Caco-2 (cell line): ENCODE results near the gene SHISA3. TPM values are rescaled to one million over a fixed set of nuclear protein-coding genes. Genes with fewer than 3 reads are reported as not detected.
A peak's percentile ranks its signal among the peaks of the same experiment; 100 is the strongest.

Experiments used
- BruUV-seq: library from RNA; stranded (reverse); fragments of 400-500 nt; replicated peaks from 2 replicates; lab custom pipeline; 2021; lab: Mats Ljungman, UMichigan
- CTCF ChIA-PET: fragments of 300-600 bp; sonication (Branson Sonifier 250); formaldehyde crosslinking; loops from one replicate; lab custom pipeline; 2022; ENCODE audit warnings: antibody characterized with exemption; lab: Charles Lee
- POLR2A ChIA-PET: fragments of 300-600 bp; sonication (Branson Sonifier 250); formaldehyde crosslinking; loops from one replicate; lab custom pipeline; 2022; ENCODE audit warnings: antibody characterized with exemption; lab: Charles Lee
- DNase-seq, 2 experiments: peaks; one replicate each; pipeline versions ENCODE4 v3.0.0 to v3.0.0-alpha.2; 2020 to 2022
- H3K27me3 ChIP-seq: replicated peaks from 2 replicates; pipeline ENCODE4 v1.6.0; 2011; ENCODE audit warnings: low read length; ENCODE audit not compliant: control insufficient read depth, insufficient read depth
- H3K36me3 ChIP-seq: 2 replicates; pipeline ENCODE4 v1.5.1; 2011; ENCODE audit warnings: low read length; ENCODE audit not compliant: control insufficient read depth, insufficient read depth
- H3K4me1 ChIP-seq: fragments of 250-450 bp; sonication (Bioruptor Pico); 2 replicates; pipeline ENCODE4 v1.5.1; 2020; ENCODE audit warnings: mild to moderate bottlenecking
- H3K4me3 ChIP-seq: 2 replicates; pipeline ENCODE4 v1.5.1; 2011; ENCODE audit warnings: low read depth, mild to moderate bottlenecking, control low read depth, low read length
- H3K9me3 ChIP-seq: fragments of 250-450 bp; sonication (Bioruptor Pico); 2 replicates; pipeline ENCODE4 v1.5.1; 2020; ENCODE audit warnings: mild to moderate bottlenecking, moderate library complexity
- H3K27ac Mint-ChIP-seq: one replicate; pipeline ENCODE4 v1.8.0; 2022; ENCODE audit warnings: mixed read lengths; ENCODE audit not compliant: unreplicated experiment
- H3K27me3 Mint-ChIP-seq: one replicate; pipeline ENCODE4 v1.8.0; 2022; ENCODE audit warnings: mixed read lengths; ENCODE audit not compliant: insufficient read depth, unreplicated experiment
- H3K36me3 Mint-ChIP-seq: one replicate; pipeline ENCODE4 v1.8.0; 2022; ENCODE audit warnings: mild to moderate bottlenecking, mixed read lengths; ENCODE audit not compliant: insufficient read depth, unreplicated experiment
- H3K4me1 Mint-ChIP-seq: one replicate; pipeline ENCODE4 v1.8.0; 2022; ENCODE audit warnings: low read depth, mixed read lengths; ENCODE audit not compliant: unreplicated experiment
- H3K4me3 Mint-ChIP-seq: one replicate; pipeline ENCODE4 v1.8.0; 2022; ENCODE audit warnings: mild to moderate bottlenecking, moderate library complexity, mixed read lengths; ENCODE audit not compliant: unreplicated experiment
- H3K9me3 Mint-ChIP-seq: one replicate; pipeline ENCODE4 v1.8.0; 2022; ENCODE audit warnings: mixed read lengths; ENCODE audit not compliant: unreplicated experiment
- intact Hi-C: fragments of 100-400 bp; cut with micrococcal nuclease; formaldehyde crosslinking; loops from one replicate; pipeline ENCODE4 v1.10.0; 2022; ENCODE audit not compliant: unreplicated experiment
- total RNA-seq: library from RNA; stranded (reverse); gene quantifications from 2 replicates; pipeline ENCODE4 v1.2.3, GENCODE V29; 2022
- TF ChIP-seq, protein P1 (sequence below), 2 experiments: fragments of 200-600 bp in 1 of 2; IDR thresholded peaks; 1 replicate in 1 of 2; 2 replicates in 1 of 2; pipeline versions ENCODE4 v1.5.1 to v1.8.0; 2011 to 2022; ENCODE audit warnings: antibody characterized with exemption in 1 of 2, control low read depth in 1 of 2, inconsistent platforms in 1 of 2, low read depth in 1 of 2, low read length in 1 of 2, mild to moderate bottlenecking in 1 of 2, moderate library complexity in 1 of 2; ENCODE audit not compliant: insufficient read depth in 1 of 2, severe bottlenecking in 1 of 2, unreplicated experiment in 1 of 2

Gene SHISA3
- total RNA-seq, 1 experiment from 2014 or later, result not detected

DNA sequence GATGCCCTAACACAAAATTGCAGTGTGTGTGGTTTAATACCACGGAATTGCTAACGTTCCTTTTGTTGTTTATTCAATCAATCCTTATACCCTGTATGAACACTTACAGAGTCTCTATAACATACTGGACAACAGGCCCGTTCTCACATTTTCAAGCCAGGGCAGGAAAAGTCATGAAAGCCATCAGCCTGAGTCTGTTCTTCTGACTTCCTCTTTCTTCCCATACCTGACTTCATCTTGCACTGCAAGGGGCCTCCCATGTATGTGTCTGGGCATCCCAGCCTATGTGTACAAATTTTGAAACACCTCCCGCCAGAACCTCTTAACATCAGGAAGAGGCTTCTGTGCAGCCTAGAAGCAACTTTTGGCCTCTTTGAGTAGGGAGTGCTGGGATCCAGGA lies 4.9 kb upstream of the SHISA3 start:
- TF ChIP-seq, protein P1, sequence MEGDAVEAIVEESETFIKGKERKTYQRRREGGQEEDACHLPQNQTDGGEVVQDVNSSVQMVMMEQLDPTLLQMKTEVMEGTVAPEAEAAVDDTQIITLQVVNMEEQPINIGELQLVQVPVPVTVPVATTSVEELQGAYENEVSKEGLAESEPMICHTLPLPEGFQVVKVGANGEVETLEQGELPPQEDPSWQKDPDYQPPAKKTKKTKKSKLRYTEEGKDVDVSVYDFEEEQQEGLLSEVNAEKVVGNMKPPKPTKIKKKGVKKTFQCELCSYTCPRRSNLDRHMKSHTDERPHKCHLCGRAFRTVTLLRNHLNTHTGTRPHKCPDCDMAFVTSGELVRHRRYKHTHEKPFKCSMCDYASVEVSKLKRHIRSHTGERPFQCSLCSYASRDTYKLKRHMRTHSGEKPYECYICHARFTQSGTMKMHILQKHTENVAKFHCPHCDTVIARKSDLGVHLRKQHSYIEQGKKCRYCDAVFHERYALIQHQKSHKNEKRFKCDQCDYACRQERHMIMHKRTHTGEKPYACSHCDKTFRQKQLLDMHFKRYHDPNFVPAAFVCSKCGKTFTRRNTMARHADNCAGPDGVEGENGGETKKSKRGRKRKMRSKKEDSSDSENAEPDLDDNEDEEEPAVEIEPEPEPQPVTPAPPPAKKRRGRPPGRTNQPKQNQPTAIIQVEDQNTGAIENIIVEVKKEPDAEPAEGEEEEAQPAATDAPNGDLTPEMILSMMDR (IDR thresholded peaks at IDR 0.05; ENCODE audit: insufficient read depth in 1 of 2, low read depth in 1 of 2, low read length in 1 of 2, severe bottlenecking in 1 of 2, unreplicated experiment in 1 of 2), result no peak
- BruUV-seq, result no TSS peak
- peaks cover 19% of the 10 kb centered on the region for H3K27me3 Mint-ChIP-seq
- H3K4me1 Mint-ChIP-seq, result no peaks in the 10 kb centered on the region
- Histone ChIP-seq H3K4me1 (no peaks in the 10 kb centered on the region), H3K36me3 (no peaks in the 10 kb centered on the region), H3K4me3 (no peak overlapping the region), H3K9me3 (no peaks in the 10 kb centered on the region), H3K27me3 (no peaks in the 10 kb centered on the region; the same call in 1 of the 2 replicates)
- POLR2A ChIA-PET, result no interaction called here
- no peak overlapping the region for H3K4me3 Mint-ChIP-seq
- no peak overlapping the region for H3K27ac Mint-ChIP-seq
- DNase-seq, result no peak
- intact Hi-C loops, result no loop called here
- CTCF ChIA-PET, result no interaction called here
- H3K9me3 Mint-ChIP-seq, result no peaks in the 10 kb centered on the region
- H3K36me3 Mint-ChIP-seq, result no peaks in the 10 kb centered on the region

DNA sequence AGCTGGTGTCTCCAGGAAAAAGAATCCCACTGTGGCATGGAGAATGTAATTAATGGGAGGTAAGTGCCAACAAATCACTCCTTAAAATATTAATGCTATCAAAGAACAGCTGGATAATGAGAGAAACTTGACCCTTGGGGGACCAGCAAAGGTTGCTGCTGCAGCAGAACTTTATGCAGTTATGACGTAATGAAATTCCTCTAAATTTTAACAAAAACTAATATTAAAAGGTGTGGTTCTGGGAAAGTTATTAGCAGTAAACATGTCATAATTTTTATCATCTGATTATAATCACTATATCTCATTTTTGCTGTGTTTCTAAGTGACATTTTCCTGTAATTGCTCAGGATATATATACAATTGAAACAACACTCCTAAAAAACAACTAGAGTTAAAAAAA lies 1.7 kb upstream of the SHISA3 start:
- H3K27ac Mint-ChIP-seq, result no peak overlapping the region
- CTCF ChIA-PET, result interaction anchor here (0.8 kb wide), 1 partner anchor 124 kb away, joined by 3 read pairs; no protein-coding TSS in a partner anchor
- TF ChIP-seq, protein P1 (IDR thresholded peaks at IDR 0.05; ENCODE audit: insufficient read depth in 1 of 2, low read depth in 1 of 2, low read length in 1 of 2, severe bottlenecking in 1 of 2, unreplicated experiment in 1 of 2), result no peak
- POLR2A ChIA-PET, result no interaction called here
- H3K4me3 Mint-ChIP-seq, result no peak overlapping the region
- peaks cover 31% of the 10 kb centered on the region for H3K27me3 Mint-ChIP-seq
- no peaks in the 10 kb centered on the region for H3K4me1 ChIP-seq
- no peaks in the 10 kb centered on the region for H3K9me3 ChIP-seq
- H3K36me3 Mint-ChIP-seq, result no peaks in the 10 kb centered on the region
- H3K4me3 ChIP-seq, result no peak overlapping the region
- intact Hi-C loops, result loop anchor here (5.0 kb wide), 1 partner anchor 107 kb away; no protein-coding TSS in a partner anchor
- H3K4me1 Mint-ChIP-seq, result no peaks in the 10 kb centered on the region
- DNase-seq, result no peak
- H3K9me3 Mint-ChIP-seq, result no peaks in the 10 kb centered on the region
- H3K27me3 ChIP-seq, result peaks cover 3% of the 10 kb centered on the region; the same call in 1 of the 2 replicates
- no peaks in the 10 kb centered on the region for H3K36me3 ChIP-seq
- no TSS peak for BruUV-seq

DNA sequence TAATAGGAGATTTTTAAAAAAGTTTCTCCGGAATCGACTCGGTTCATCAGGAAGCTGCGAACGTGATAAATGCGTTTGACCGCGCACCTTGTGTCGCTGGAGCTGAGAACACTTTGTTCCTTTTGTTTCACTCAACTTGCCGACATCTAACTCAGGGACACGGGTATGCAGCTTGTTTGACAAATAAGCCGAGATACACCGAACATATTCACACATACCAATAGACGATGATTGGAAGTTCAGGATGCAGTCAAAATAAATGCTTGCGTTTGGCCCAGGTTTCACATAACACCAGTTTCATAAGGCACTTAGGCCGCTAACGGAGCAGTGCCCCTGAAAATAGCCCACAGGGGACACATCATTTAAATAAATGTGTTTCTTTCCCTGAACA lies 932 bp upstream of the SHISA3 start:
- no TSS peak for BruUV-seq
- intact Hi-C loops, result loop anchor here (5.0 kb wide), 1 partner anchor 106 kb away; no protein-coding TSS in a partner anchor
- H3K4me3 Mint-ChIP-seq, result peak overlapping the region; percentile 75
- no peaks in the 10 kb centered on the region for H3K9me3 ChIP-seq
- peaks cover 3% of the 10 kb centered on the region; the same call in 1 of the 2 replicates for H3K27me3 ChIP-seq
- H3K4me1 Mint-ChIP-seq, result no peaks in the 10 kb centered on the region
- CTCF ChIA-PET, result interaction anchor here (1.0 kb wide), 1 partner anchor 123 kb away, joined by 4 read pairs; no protein-coding TSS in a partner anchor
- H3K36me3 Mint-ChIP-seq, result no peaks in the 10 kb centered on the region
- no peak overlapping the region for H3K4me3 ChIP-seq
- no peak for DNase-seq
- POLR2A ChIA-PET, result no interaction called here
- no peaks in the 10 kb centered on the region for H3K9me3 Mint-ChIP-seq
- no peaks in the 10 kb centered on the region for H3K4me1 ChIP-seq
- peaks cover 34% of the 10 kb centered on the region for H3K27me3 Mint-ChIP-seq
- H3K27ac Mint-ChIP-seq, result no peak overlapping the region
- H3K36me3 ChIP-seq, result no peaks in the 10 kb centered on the region
- TF ChIP-seq, protein P1 (IDR thresholded peaks at IDR 0.05; ENCODE audit: insufficient read depth in 1 of 2, low read depth in 1 of 2, low read length in 1 of 2, severe bottlenecking in 1 of 2, unreplicated experiment in 1 of 2), result no peak
